Stimulated activated effector memory CD8-positive, alpha-beta T cell treated with anti-CD3 and anti-CD28 coated beads, Interleukin-12 subunit alpha, Interleukin-12 subunit beta, amount 100 ng/mL, for 72 hours (primary cell): ENCODE measurements around the gene LRIG1.

Experiments
- ATAC-seq: fragments of 150-1000 bp; cut with Tn5 transposase; 2 replicates; pipeline ENCODE4 v1.10.0; 2021
- DNase-seq, 2 donors: peaks; one replicate each; pipeline ENCODE4 v3.0.0; 2021 to 2022; ENCODE audit warnings: low spot score in 2 of 2
- H3K27ac Mint-ChIP-seq: one replicate; pipeline ENCODE4 v1.8.0; 2022; ENCODE audit warnings: mild to moderate bottlenecking, mixed read lengths
- H3K36me3 Mint-ChIP-seq: one replicate; pipeline ENCODE4 v1.8.0; 2022; ENCODE audit warnings: mild to moderate bottlenecking, mixed read lengths
- H3K4me1 Mint-ChIP-seq: one replicate; pipeline ENCODE4 v1.8.0; 2022; ENCODE audit warnings: mixed read lengths
- H3K4me3 Mint-ChIP-seq: one replicate; pipeline ENCODE4 v1.8.0; 2022; ENCODE audit warnings: mild to moderate bottlenecking, mixed read lengths
- H3K9me3 Mint-ChIP-seq: one replicate; pipeline ENCODE4 v1.8.0; 2022; ENCODE audit warnings: mixed read lengths

The LRIG1 gene

GRCh38 chr3:66500576-66501482 lies at the start of gene LRIG1:
Gene LRIG1 (minus strand): TSS chr3:66501022. CDS start chr3:66500407, 615 bp downstream.
- DNase-seq: peak; percentile 94 to 99
- ATAC-seq: peak; percentile 98
- peak within 1 kb of the TSS; percentile 78 for H3K27ac Mint-ChIP-seq
- peak within 1 kb of the TSS; percentile 89 for H3K4me3 Mint-ChIP-seq
- H3K36me3 Mint-ChIP-seq: peaks cover 12% of the 10 kb centered on the region
- H3K4me1 Mint-ChIP-seq: peaks cover 61% of the 10 kb centered on the region
- H3K9me3 Mint-ChIP-seq: no peaks in the 10 kb centered on the region

GRCh38 chr3:66544619-66545429 lies 44.0 kb upstream of the LRIG1 start:
- no peak for DNase-seq
- Mint-ChIP-seq H3K36me3 (no peaks in the 10 kb centered on the region), H3K4me3 (no peak overlapping the region), H3K27ac (no peak overlapping the region), H3K9me3 (no peaks in the 10 kb centered on the region), H3K4me1 (no peaks in the 10 kb centered on the region)
- ATAC-seq: no peak

- Mint-ChIP-seq H3K27ac (no peak overlapping the region), H3K9me3 (no peaks in the 10 kb centered on the region), H3K36me3 (no peaks in the 10 kb centered on the region), H3K4me3 (no peak overlapping the region), H3K4me1 (no peaks in the 10 kb centered on the region)
- DNase-seq: no peak
- no peak for ATAC-seq
Observed at GRCh38 chr3:66542153-66542552, 41.3 kb upstream of the LRIG1 start.

- Mint-ChIP-seq H3K9me3 (no peaks in the 10 kb centered on the region), H3K4me3 (no peak overlapping the region), H3K4me1 (no peaks in the 10 kb centered on the region), H3K36me3 (no peaks in the 10 kb centered on the region), H3K27ac (no peak overlapping the region)
- ATAC-seq (no peak), DNase-seq (no peak)
Observed at GRCh38 chr3:66539466-66539989, 38.7 kb upstream of the LRIG1 start.

- Mint-ChIP-seq H3K36me3 (no peaks in the 10 kb centered on the region), H3K27ac (no peak overlapping the region), H3K4me3 (no peak overlapping the region), H3K4me1 (no peaks in the 10 kb centered on the region), H3K9me3 (no peaks in the 10 kb centered on the region)
- DNase-seq: no peak
- no peak for ATAC-seq
Observed at GRCh38 chr3:66538390-66538789, 37.6 kb upstream of the LRIG1 start.

GRCh38 chr3:66537735-66538134 lies 36.9 kb upstream of the LRIG1 start:
- Mint-ChIP-seq H3K9me3 (no peaks in the 10 kb centered on the region), H3K4me1 (no peaks in the 10 kb centered on the region), H3K4me3 (no peak overlapping the region), H3K36me3 (no peaks in the 10 kb centered on the region), H3K27ac (no peak overlapping the region)
- DNase-seq (no peak), ATAC-seq (no peak)

- DNase-seq (no peak), ATAC-seq (no peak)
- Mint-ChIP-seq H3K36me3 (no peaks in the 10 kb centered on the region), H3K27ac (no peak overlapping the region), H3K9me3 (no peaks in the 10 kb centered on the region), H3K4me3 (no peak overlapping the region), H3K4me1 (no peaks in the 10 kb centered on the region)
Observed at GRCh38 chr3:66536791-66537190, 36.0 kb upstream of the LRIG1 start.

- H3K27ac Mint-ChIP-seq: no peak overlapping the region
- ATAC-seq: no peak
- H3K4me3 Mint-ChIP-seq: no peak overlapping the region
- no peaks in the 10 kb centered on the region for H3K4me1 Mint-ChIP-seq
- DNase-seq: no peak
- no peaks in the 10 kb centered on the region for H3K36me3 Mint-ChIP-seq
- no peaks in the 10 kb centered on the region for H3K9me3 Mint-ChIP-seq
Observed at GRCh38 chr3:66534304-66534845, 33.6 kb upstream of the LRIG1 start.

- no peaks in the 10 kb centered on the region for H3K36me3 Mint-ChIP-seq
- H3K9me3 Mint-ChIP-seq: no peaks in the 10 kb centered on the region
- no peak for ATAC-seq
- DNase-seq: no peak
- no peak overlapping the region for H3K4me3 Mint-ChIP-seq
- no peaks in the 10 kb centered on the region for H3K4me1 Mint-ChIP-seq
- no peak overlapping the region for H3K27ac Mint-ChIP-seq
Observed at GRCh38 chr3:66532613-66533012, 31.8 kb upstream of the LRIG1 start.

- no peak overlapping the region for H3K4me3 Mint-ChIP-seq
- DNase-seq (no peak), ATAC-seq (no peak)
- H3K9me3 Mint-ChIP-seq: no peaks in the 10 kb centered on the region
- H3K36me3 Mint-ChIP-seq: no peaks in the 10 kb centered on the region
- H3K27ac Mint-ChIP-seq: no peak overlapping the region
- H3K4me1 Mint-ChIP-seq: no peaks in the 10 kb centered on the region
Observed at GRCh38 chr3:66532160-66532587, 31.4 kb upstream of the LRIG1 start.

GRCh38 chr3:66531256-66531655 lies 30.4 kb upstream of the LRIG1 start:
- no peaks in the 10 kb centered on the region for H3K4me1 Mint-ChIP-seq
- DNase-seq (no peak), ATAC-seq (no peak)
- no peak overlapping the region for H3K4me3 Mint-ChIP-seq
- H3K9me3 Mint-ChIP-seq: no peaks in the 10 kb centered on the region
- H3K27ac Mint-ChIP-seq: no peak overlapping the region
- no peaks in the 10 kb centered on the region for H3K36me3 Mint-ChIP-seq

GRCh38 chr3:66527246-66527645 lies 26.4 kb upstream of the LRIG1 start:
- Mint-ChIP-seq H3K36me3 (no peaks in the 10 kb centered on the region), H3K4me1 (no peaks in the 10 kb centered on the region), H3K4me3 (no peak overlapping the region), H3K27ac (no peak overlapping the region), H3K9me3 (no peaks in the 10 kb centered on the region)
- ATAC-seq: no peak
- DNase-seq: no peak

- Mint-ChIP-seq H3K4me1 (no peaks in the 10 kb centered on the region), H3K36me3 (no peaks in the 10 kb centered on the region), H3K4me3 (no peak overlapping the region), H3K9me3 (no peaks in the 10 kb centered on the region), H3K27ac (no peak overlapping the region)
- DNase-seq (no peak), ATAC-seq (no peak)
Observed at GRCh38 chr3:66525771-66526170, 24.9 kb upstream of the LRIG1 start.

GRCh38 chr3:66520724-66521123 lies 19.9 kb upstream of the LRIG1 start:
- no peak for DNase-seq
- Mint-ChIP-seq H3K4me1 (no peaks in the 10 kb centered on the region), H3K4me3 (no peak overlapping the region), H3K27ac (no peak overlapping the region), H3K9me3 (no peaks in the 10 kb centered on the region), H3K36me3 (no peaks in the 10 kb centered on the region)
- ATAC-seq: no peak

GRCh38 chr3:66518644-66519043 lies 17.8 kb upstream of the LRIG1 start:
- Mint-ChIP-seq H3K27ac (no peak overlapping the region), H3K4me3 (no peak overlapping the region), H3K9me3 (no peaks in the 10 kb centered on the region), H3K4me1 (peaks cover 7% of the 10 kb centered on the region), H3K36me3 (no peaks in the 10 kb centered on the region)
- ATAC-seq (no peak), DNase-seq (no peak)
